Measurements from ENCODE around the gene SOX6.

- TF ChIP-seq TCF7L2 (IDR thresholded peaks at IDR 0.05; ENCODE audit: low read depth, low read length) (no peak), POLR2AphosphoS5 (IDR thresholded peaks at IDR 0.05; ENCODE audit: low read depth, low read length) (no peak), CTCF (IDR thresholded peaks at IDR 0.05) (no peak), SIN3A (IDR thresholded peaks at IDR 0.05; ENCODE audit: borderline replicate concordance, insufficient read depth, low read depth, low read length) (no peak)
- TF ChIP-seq, protein P1, sequence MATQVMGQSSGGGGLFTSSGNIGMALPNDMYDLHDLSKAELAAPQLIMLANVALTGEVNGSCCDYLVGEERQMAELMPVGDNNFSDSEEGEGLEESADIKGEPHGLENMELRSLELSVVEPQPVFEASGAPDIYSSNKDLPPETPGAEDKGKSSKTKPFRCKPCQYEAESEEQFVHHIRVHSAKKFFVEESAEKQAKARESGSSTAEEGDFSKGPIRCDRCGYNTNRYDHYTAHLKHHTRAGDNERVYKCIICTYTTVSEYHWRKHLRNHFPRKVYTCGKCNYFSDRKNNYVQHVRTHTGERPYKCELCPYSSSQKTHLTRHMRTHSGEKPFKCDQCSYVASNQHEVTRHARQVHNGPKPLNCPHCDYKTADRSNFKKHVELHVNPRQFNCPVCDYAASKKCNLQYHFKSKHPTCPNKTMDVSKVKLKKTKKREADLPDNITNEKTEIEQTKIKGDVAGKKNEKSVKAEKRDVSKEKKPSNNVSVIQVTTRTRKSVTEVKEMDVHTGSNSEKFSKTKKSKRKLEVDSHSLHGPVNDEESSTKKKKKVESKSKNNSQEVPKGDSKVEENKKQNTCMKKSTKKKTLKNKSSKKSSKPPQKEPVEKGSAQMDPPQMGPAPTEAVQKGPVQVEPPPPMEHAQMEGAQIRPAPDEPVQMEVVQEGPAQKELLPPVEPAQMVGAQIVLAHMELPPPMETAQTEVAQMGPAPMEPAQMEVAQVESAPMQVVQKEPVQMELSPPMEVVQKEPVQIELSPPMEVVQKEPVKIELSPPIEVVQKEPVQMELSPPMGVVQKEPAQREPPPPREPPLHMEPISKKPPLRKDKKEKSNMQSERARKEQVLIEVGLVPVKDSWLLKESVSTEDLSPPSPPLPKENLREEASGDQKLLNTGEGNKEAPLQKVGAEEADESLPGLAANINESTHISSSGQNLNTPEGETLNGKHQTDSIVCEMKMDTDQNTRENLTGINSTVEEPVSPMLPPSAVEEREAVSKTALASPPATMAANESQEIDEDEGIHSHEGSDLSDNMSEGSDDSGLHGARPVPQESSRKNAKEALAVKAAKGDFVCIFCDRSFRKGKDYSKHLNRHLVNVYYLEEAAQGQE (IDR thresholded peaks at IDR 0.05; ENCODE audit: insufficient read depth in 1 of 2, low read depth in 2 of 2, low read length in 1 of 2), result no peak
These were observed 241.1 kb downstream of the SOX6 start for GRCh38 chr11:16114978-16115871.
